Kidney (tissue), 14 donors: ENCODE measurements around the gene KCNS3. TPM values are rescaled to one million over a fixed set of nuclear protein-coding genes. Genes with fewer than 3 reads are reported as not detected.

ENCODE experiments used
- DNase-seq, 5 donors: peaks; one replicate each; pipeline ENCODE4 v3.0.0-alpha.2; 2013 to 2020
- FAIRE-seq: peaks from 2 replicates; lab custom pipeline; 2012; peaks lifted over from hg19 to GRCh38; lab: Jason Lieb, UNC
- H3K27ac ChIP-seq, 2 donors: one replicate each; pipeline ENCODE4 v1.7.0; 2013; ENCODE audit warnings: low read depth in 2 of 2, low read length in 2 of 2, inconsistent platforms in 1 of 2
- H3K27me3 ChIP-seq: one replicate; pipeline ENCODE4 v1.7.1; 2013; ENCODE audit warnings: low read length, inconsistent platforms; ENCODE audit not compliant: control insufficient read depth, insufficient read depth
- H3K36me3 ChIP-seq, 3 donors: one replicate each; pipeline versions ENCODE4 v1.7.0 to v1.7.1; 2013; ENCODE audit warnings: low read length in 3 of 3, control low read depth in 1 of 3, inconsistent platforms in 1 of 3; ENCODE audit not compliant: insufficient read depth in 3 of 3, control insufficient read depth in 2 of 3
- H3K4me1 ChIP-seq, 3 donors: one replicate each; pipeline versions ENCODE4 v1.7.0 to v1.7.1; 2013; ENCODE audit warnings: low read length in 3 of 3, inconsistent platforms in 1 of 3, low read depth in 1 of 3; ENCODE audit not compliant: control insufficient read depth in 2 of 3, insufficient read depth in 2 of 3
- H3K4me3 ChIP-seq, 3 donors: one replicate each; pipeline versions ENCODE4 v1.7.0 to v1.8.1; 2013; ENCODE audit warnings: low read length in 3 of 3, control low read depth in 1 of 3, inconsistent platforms in 1 of 3
- H3K9ac ChIP-seq, 3 donors: one replicate each; pipeline versions ENCODE4 v1.7.0 to v1.7.1; 2013; ENCODE audit warnings: low read length in 3 of 3, control low read depth in 1 of 3, inconsistent platforms in 1 of 3
- H3K9me3 ChIP-seq, 3 donors: one replicate each; pipeline versions ENCODE4 v1.7.0 to v1.7.1; 2013; ENCODE audit warnings: low read length in 3 of 3, control low read depth in 1 of 3, inconsistent platforms in 1 of 3; ENCODE audit not compliant: control insufficient read depth in 2 of 3, insufficient read depth in 1 of 3
- intact Hi-C: fragments of 100-400 bp; cut with DNase I; formaldehyde crosslinking; loops from one replicate; pipeline ENCODE4 v1.11.1; 2022
- polyA plus RNA-seq: library from polyadenylated mRNA; stranded (reverse); fragments of 350-450 nt; fragmentation: Illumina TruSeq; extraction: RNeasy Lipid Tissue Mini Kit (QIAGEN cat#74804); gene quantifications from one replicate; pipeline ENCODE4 v1.2.3, GENCODE V29; 2014; ENCODE audit warnings: low read depth, low replicate concordance; ENCODE audit not compliant: insufficient read depth
- total RNA-seq: library from RNA; stranded (reverse); fragmentation: NEBNext Ultra II Directional; extraction: Animal tissue kit (Norgen Biotek cat#: 25700); gene quantifications from one replicate; pipeline ENCODE4 v1.2.1, GENCODE V29; 2021
- TF ChIP-seq, protein P1 (sequence below): IDR thresholded peaks from 3 replicates; pipeline ENCODE4 v1.5.1; 2012; ENCODE audit warnings: mild to moderate bottlenecking, moderate library complexity, borderline replicate concordance; ENCODE audit not compliant: insufficient read depth; ENCODE audit errors: extremely low read depth
- donor health status: control.
- donor health status: control.
- donor health status: control.
- donor health status: control.
- donor health status: control.
- donor health status: DM: yes; HTN: yes; CAD: no.
- donor health status: Normal renal cell carcinoma (clear cell type).

The KCNS3 gene
- total and polyA plus RNA-seq, 2 donors from 2014 or later, result 4.4 to 7.3 TPM

- intact Hi-C loops, result no loop called here
- Histone ChIP-seq H3K4me1 (peaks cover 0 to 7% (median 0%) of the 10 kb centered on the region in 3 donors), H3K27me3 (peaks cover 23% of the 10 kb centered on the region), H3K27ac (no peak overlapping the region), H3K9me3 (no peaks in the 10 kb centered on the region), H3K4me3 (peak overlapping the region; percentile 28 to 66 (median 61)), H3K9ac (peak overlapping the region in 1 of 3 donors; percentile 3), H3K36me3 (no peaks in the 10 kb centered on the region)
- no peak for FAIRE-seq
- TF ChIP-seq, protein P1, sequence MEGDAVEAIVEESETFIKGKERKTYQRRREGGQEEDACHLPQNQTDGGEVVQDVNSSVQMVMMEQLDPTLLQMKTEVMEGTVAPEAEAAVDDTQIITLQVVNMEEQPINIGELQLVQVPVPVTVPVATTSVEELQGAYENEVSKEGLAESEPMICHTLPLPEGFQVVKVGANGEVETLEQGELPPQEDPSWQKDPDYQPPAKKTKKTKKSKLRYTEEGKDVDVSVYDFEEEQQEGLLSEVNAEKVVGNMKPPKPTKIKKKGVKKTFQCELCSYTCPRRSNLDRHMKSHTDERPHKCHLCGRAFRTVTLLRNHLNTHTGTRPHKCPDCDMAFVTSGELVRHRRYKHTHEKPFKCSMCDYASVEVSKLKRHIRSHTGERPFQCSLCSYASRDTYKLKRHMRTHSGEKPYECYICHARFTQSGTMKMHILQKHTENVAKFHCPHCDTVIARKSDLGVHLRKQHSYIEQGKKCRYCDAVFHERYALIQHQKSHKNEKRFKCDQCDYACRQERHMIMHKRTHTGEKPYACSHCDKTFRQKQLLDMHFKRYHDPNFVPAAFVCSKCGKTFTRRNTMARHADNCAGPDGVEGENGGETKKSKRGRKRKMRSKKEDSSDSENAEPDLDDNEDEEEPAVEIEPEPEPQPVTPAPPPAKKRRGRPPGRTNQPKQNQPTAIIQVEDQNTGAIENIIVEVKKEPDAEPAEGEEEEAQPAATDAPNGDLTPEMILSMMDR, result no peak
- DNase-seq, result peak in 4 of 5 donors; percentile 28 to 64 (median 42)
Measured at GRCh38 chr2:17877811-17878280, 621 bp upstream of the KCNS3 start.

- intact Hi-C loops, result no loop called here
- TF ChIP-seq, protein P1, result peak; percentile 7
- FAIRE-seq, result no peak
- no peak overlapping the region for H3K9ac ChIP-seq
- H3K9me3 ChIP-seq, result no peaks in the 10 kb centered on the region
- H3K36me3 ChIP-seq, result no peaks in the 10 kb centered on the region
- peak; percentile 80 to 84 (median 81) for DNase-seq
- H3K4me1 ChIP-seq, result peaks cover 0 to 7% (median 0%) of the 10 kb centered on the region in 3 donors
- no peak overlapping the region for H3K27ac ChIP-seq
- H3K4me3 ChIP-seq, result peak overlapping the region; percentile 33 to 68 (median 61)
- H3K27me3 ChIP-seq, result peaks cover 23% of the 10 kb centered on the region
Measured at GRCh38 chr2:17879137-17879912, 858 bp downstream of the KCNS3 start.

DNA sequence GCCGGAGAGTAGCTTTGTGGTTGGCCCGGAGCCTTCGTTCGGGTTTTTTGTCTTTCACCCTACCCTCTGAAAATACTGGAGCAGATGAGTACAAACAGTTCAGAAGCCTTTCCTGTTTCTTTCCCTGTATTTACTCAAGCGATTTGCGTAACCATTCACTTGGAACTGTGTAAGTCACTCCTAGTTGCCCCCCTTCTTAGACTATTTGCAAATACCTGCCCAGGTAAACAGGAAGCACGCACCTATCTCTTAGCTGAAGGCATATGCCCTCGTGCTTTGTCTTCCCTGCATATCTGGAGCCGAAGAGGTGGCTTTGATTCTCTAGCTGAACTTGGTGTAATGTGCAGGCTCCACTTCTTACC is 1.4 kb downstream of the KCNS3 start:
- no peak for DNase-seq
- Histone ChIP-seq H3K9me3 (no peaks in the 10 kb centered on the region), H3K4me3 (peak overlapping the region in 1 of 3 donors; percentile 68), H3K4me1 (peaks cover 0 to 7% (median 0%) of the 10 kb centered on the region in 3 donors), H3K27me3 (peaks cover 23% of the 10 kb centered on the region), H3K27ac (no peak overlapping the region), H3K36me3 (no peaks in the 10 kb centered on the region), H3K9ac (no peak overlapping the region)
- intact Hi-C loops, result no loop called here
- TF ChIP-seq, protein P1, result no peak
- FAIRE-seq, result no peak
